Erythroblast (primary cell): ENCODE data around the gene SLC22A23.

Experiments used
- GATA1 ChIP-seq: IDR thresholded peaks from 2 replicates; pipeline ENCODE4 v1.6.1; 2011; ENCODE audit warnings: low read depth, mild to moderate bottlenecking, control low read depth, low read length, moderate library complexity
- POLR2A ChIP-seq: IDR thresholded peaks from 2 replicates; pipeline ENCODE4 v1.6.1; 2011; ENCODE audit warnings: mild to moderate bottlenecking, low read length

DNA sequence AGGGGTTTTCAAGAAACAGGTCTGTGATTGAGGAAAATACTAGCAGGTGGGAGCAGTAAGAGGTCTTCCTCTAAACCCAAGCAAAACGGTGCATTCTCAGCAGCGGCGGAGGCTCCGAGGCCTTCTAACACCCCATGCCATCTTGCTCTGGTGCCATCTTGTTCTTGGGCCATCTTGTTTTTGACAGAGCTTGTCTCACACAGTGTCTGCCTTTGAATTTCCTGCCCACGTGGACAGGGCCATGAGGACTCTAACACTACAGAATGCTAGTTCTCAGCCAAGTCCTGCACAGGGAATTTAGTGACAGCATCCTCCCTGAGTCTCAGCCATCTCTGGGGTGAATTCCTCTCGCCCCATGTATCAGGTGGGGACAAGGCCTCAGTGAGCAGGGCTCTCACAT, 121.7 kb downstream of the SLC22A23 start:
- no peak for TF ChIP-seq POLR2A
- TF ChIP-seq GATA1: no peak
